Astrocyte (in vitro differentiated cells and primary cell): ENCODE results near the gene C6. TPM values are rescaled to one million over a fixed set of nuclear protein-coding genes. Genes with fewer than 3 reads are reported as not detected.
A peak's percentile ranks its signal among the peaks of the same experiment; 100 is the strongest.

ENCODE experiments used
- DNase-seq: peaks from one replicate; pipeline ENCODE4 v3.0.0-alpha.2; 2010; ENCODE audit warnings: low read depth
- FAIRE-seq: peaks from 2 replicates; lab custom pipeline; 2011; peaks lifted over from hg19 to GRCh38; lab: Jason Lieb, UNC
- H2AFZ ChIP-seq: 2 replicates; pipeline ENCODE4 v1.6.0; 2012; ENCODE audit warnings: low read depth, low read length, inconsistent platforms
- H3K27ac ChIP-seq: 2 replicates; pipeline ENCODE4 v1.5.1; 2011; ENCODE audit warnings: low read depth, low read length, inconsistent platforms
- H3K27me3 ChIP-seq: 2 replicates; pipeline ENCODE4 v1.6.0; 2011; ENCODE audit warnings: low read length, inconsistent platforms; ENCODE audit not compliant: insufficient read depth
- H3K36me3 ChIP-seq: 2 replicates; pipeline ENCODE4 v1.5.1; 2011; ENCODE audit warnings: low read length, inconsistent platforms; ENCODE audit not compliant: insufficient read depth
- H3K4me1 ChIP-seq: 2 replicates; pipeline ENCODE4 v1.5.1; 2011; ENCODE audit warnings: low read length, inconsistent platforms; ENCODE audit not compliant: insufficient read depth
- H3K4me2 ChIP-seq: 2 replicates; pipeline ENCODE4 v1.6.0; 2012; ENCODE audit warnings: low read length, inconsistent platforms
- H3K4me3 ChIP-seq: 2 replicates; pipeline ENCODE4 v1.5.1; 2011; ENCODE audit warnings: low read depth, mild to moderate bottlenecking, low read length, inconsistent platforms; ENCODE audit not compliant: insufficient read depth
- H3K79me2 ChIP-seq: 2 replicates; pipeline ENCODE4 v1.6.0; 2012; ENCODE audit warnings: mild to moderate bottlenecking, low read length, inconsistent platforms; ENCODE audit not compliant: insufficient read depth
- H3K9ac ChIP-seq: 2 replicates; pipeline ENCODE4 v1.6.0; 2012; ENCODE audit warnings: mild to moderate bottlenecking, low read length, inconsistent platforms
- H3K9me3 ChIP-seq: 2 replicates; pipeline ENCODE4 v1.5.1; 2012; ENCODE audit warnings: low read depth, mild to moderate bottlenecking, low read length, inconsistent platforms; ENCODE audit not compliant: insufficient read depth
- H4K20me1 ChIP-seq: 2 replicates; pipeline ENCODE4 v1.6.0; 2012; ENCODE audit warnings: low read length, inconsistent platforms; ENCODE audit not compliant: insufficient read depth
- H3K27ac Mint-ChIP-seq: one replicate; pipeline ENCODE4 v1.8.0; 2021; ENCODE audit warnings: mild to moderate bottlenecking, mixed read lengths; ENCODE audit not compliant: unreplicated experiment
- H3K27me3 Mint-ChIP-seq: one replicate; pipeline ENCODE4 v1.8.0; 2021; ENCODE audit warnings: low read depth, mixed read lengths; ENCODE audit not compliant: unreplicated experiment
- H3K36me3 Mint-ChIP-seq: one replicate; pipeline ENCODE4 v1.8.0; 2021; ENCODE audit warnings: low read depth, mixed read lengths; ENCODE audit not compliant: unreplicated experiment
- H3K4me1 Mint-ChIP-seq: one replicate; pipeline ENCODE4 v1.8.0; 2021; ENCODE audit warnings: low read depth, mixed read lengths; ENCODE audit not compliant: unreplicated experiment
- H3K4me3 Mint-ChIP-seq: one replicate; pipeline ENCODE4 v1.8.0; 2021; ENCODE audit warnings: mild to moderate bottlenecking, moderate library complexity, mixed read lengths; ENCODE audit not compliant: unreplicated experiment
- H3K9me3 Mint-ChIP-seq: one replicate; pipeline ENCODE4 v1.8.0; 2021; ENCODE audit warnings: mild to moderate bottlenecking, mixed read lengths; ENCODE audit not compliant: unreplicated experiment
- EZH2 ChIP-seq: IDR thresholded peaks from 2 replicates; pipeline ENCODE4 v1.6.1; 2012; ENCODE audit warnings: mild to moderate bottlenecking, low read length, inconsistent platforms; ENCODE audit not compliant: insufficient read depth
- total RNA-seq: library from RNA; stranded (reverse); gene quantifications from 2 replicates; pipeline ENCODE4 v1.2.1, GENCODE V29; 2021
- TF ChIP-seq, protein P1 (sequence below): IDR thresholded peaks from 2 replicates; pipeline ENCODE4 v1.5.1; 2011; ENCODE audit warnings: low read depth, mild to moderate bottlenecking, inconsistent platforms, low read length, moderate library complexity; ENCODE audit not compliant: insufficient read depth

The C6 gene
- total RNA-seq, 1 donor from 2014 or later, result not detected

- TF ChIP-seq, protein P1, sequence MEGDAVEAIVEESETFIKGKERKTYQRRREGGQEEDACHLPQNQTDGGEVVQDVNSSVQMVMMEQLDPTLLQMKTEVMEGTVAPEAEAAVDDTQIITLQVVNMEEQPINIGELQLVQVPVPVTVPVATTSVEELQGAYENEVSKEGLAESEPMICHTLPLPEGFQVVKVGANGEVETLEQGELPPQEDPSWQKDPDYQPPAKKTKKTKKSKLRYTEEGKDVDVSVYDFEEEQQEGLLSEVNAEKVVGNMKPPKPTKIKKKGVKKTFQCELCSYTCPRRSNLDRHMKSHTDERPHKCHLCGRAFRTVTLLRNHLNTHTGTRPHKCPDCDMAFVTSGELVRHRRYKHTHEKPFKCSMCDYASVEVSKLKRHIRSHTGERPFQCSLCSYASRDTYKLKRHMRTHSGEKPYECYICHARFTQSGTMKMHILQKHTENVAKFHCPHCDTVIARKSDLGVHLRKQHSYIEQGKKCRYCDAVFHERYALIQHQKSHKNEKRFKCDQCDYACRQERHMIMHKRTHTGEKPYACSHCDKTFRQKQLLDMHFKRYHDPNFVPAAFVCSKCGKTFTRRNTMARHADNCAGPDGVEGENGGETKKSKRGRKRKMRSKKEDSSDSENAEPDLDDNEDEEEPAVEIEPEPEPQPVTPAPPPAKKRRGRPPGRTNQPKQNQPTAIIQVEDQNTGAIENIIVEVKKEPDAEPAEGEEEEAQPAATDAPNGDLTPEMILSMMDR, result no peak
- TF ChIP-seq EZH2, result no peak
- DNase-seq, result no peak
- Mint-ChIP-seq H3K27me3 (no peaks in the 10 kb centered on the region), H3K4me1 (no peaks in the 10 kb centered on the region), H3K36me3 (no peaks in the 10 kb centered on the region), H3K9me3 (no peaks in the 10 kb centered on the region), H3K27ac (peak overlapping the region; percentile 14), H3K4me3 (no peak overlapping the region)
- Histone ChIP-seq H3K36me3 (no peaks in the 10 kb centered on the region), H4K20me1 (no peaks in the 10 kb centered on the region), H3K27me3 (no peaks in the 10 kb centered on the region), H2AFZ (peak overlapping the region; percentile 9), H3K4me3 (no peak overlapping the region), H3K4me2 (no peak overlapping the region), H3K9me3 (no peaks in the 10 kb centered on the region), H3K27ac (no peak overlapping the region), H3K79me2 (no peaks in the 10 kb centered on the region), H3K4me1 (no peaks in the 10 kb centered on the region), H3K9ac (no peak overlapping the region)
- no peak for FAIRE-seq
These were observed 90.9 kb downstream of the C6 start for GRCh38 chr5:41122459-41122858.

DNA sequence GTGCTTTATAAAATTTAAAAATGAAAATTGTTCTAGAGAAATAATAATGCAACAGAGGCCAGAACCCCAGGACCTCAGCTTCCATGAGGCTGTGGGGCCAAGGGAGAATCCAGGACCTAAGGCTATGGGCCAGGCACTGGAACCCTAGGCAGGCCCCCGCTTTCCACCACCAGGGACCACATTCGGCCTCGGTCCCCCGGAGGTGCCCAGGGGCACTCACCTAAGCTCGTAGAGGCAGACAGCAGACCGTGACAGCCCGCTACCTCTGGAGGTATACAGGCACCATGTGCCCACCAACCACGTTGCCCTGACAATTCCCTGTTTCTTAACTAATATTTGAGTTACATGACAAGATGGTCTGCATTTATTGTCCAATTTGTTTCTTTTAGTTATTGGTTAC is 92.7 kb downstream of the C6 start:
- no peak overlapping the region for H3K4me3 Mint-ChIP-seq
- DNase-seq (no peak), FAIRE-seq (no peak)
- Histone ChIP-seq H3K27me3 (no peaks in the 10 kb centered on the region), H3K27ac (no peak overlapping the region), H3K79me2 (no peaks in the 10 kb centered on the region), H3K9me3 (no peaks in the 10 kb centered on the region), H3K4me2 (no peak overlapping the region), H3K4me1 (no peaks in the 10 kb centered on the region), H2AFZ (no peak overlapping the region), H3K9ac (no peak overlapping the region), H3K36me3 (no peaks in the 10 kb centered on the region), H3K4me3 (no peak overlapping the region), H4K20me1 (no peaks in the 10 kb centered on the region)
- no peak for TF ChIP-seq EZH2
- TF ChIP-seq, protein P1, result no peak
- H3K27me3 Mint-ChIP-seq, result no peaks in the 10 kb centered on the region
- no peaks in the 10 kb centered on the region for H3K36me3 Mint-ChIP-seq
- H3K27ac Mint-ChIP-seq, result no peak overlapping the region
- peaks cover 2% of the 10 kb centered on the region for H3K4me1 Mint-ChIP-seq
- H3K9me3 Mint-ChIP-seq, result no peaks in the 10 kb centered on the region

GRCh38 chr5:41118177-41118576 is 95.2 kb downstream of the C6 start:
- Mint-ChIP-seq H3K4me1 (peaks cover 7% of the 10 kb centered on the region), H3K27me3 (no peaks in the 10 kb centered on the region), H3K36me3 (no peaks in the 10 kb centered on the region), H3K27ac (no peak overlapping the region), H3K4me3 (no peak overlapping the region), H3K9me3 (no peaks in the 10 kb centered on the region)
- Histone ChIP-seq H3K27ac (no peak overlapping the region), H3K27me3 (no peaks in the 10 kb centered on the region), H3K4me2 (no peak overlapping the region), H3K9ac (no peak overlapping the region), H3K79me2 (no peaks in the 10 kb centered on the region), H2AFZ (no peak overlapping the region), H3K36me3 (no peaks in the 10 kb centered on the region), H3K4me3 (no peak overlapping the region), H3K9me3 (no peaks in the 10 kb centered on the region), H3K4me1 (peaks cover 4% of the 10 kb centered on the region), H4K20me1 (no peaks in the 10 kb centered on the region)
- FAIRE-seq, result no peak
- TF ChIP-seq, protein P1, result no peak
- no peak for TF ChIP-seq EZH2
- DNase-seq, result no peak
